D721Med (cell line): ENCODE measurements around the gene OR2AE1.

Experiments used
- DNase-seq: peaks from one replicate; pipeline ENCODE4 v3.0.0; 2011; ENCODE audit warnings: low spot score; ENCODE audit not compliant: insufficient read length
- FAIRE-seq: peaks from 2 replicates; lab custom pipeline; 2011; peaks lifted over from hg19 to GRCh38; lab: Jason Lieb, UNC
- TF ChIP-seq, protein P1 (sequence below): IDR thresholded peaks from 2 replicates; pipeline ENCODE4 v1.5.1; 2012; ENCODE audit warnings: mild to moderate bottlenecking, control low read depth; ENCODE audit not compliant: insufficient read depth; ENCODE audit errors: missing control alignments

OR2AE1 gene

DNA sequence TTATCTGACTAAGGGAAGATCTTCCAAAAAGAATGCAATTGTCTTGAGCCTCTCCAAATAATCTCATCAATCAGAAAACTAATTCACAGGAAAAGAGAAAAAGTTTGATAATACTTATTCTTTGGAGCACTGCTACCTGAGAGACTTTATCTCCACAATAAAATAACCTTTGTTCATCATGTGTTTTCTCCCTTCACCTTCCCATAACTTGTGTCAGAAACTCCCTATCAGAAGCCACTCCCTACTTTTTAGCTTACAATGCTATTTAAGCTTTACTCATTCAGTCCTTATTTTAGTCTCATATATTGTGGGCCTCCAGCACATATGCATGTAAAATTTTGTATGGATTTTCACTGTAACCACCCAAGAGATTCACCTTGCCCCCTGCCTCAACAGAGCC is 48.0 kb downstream of the OR2AE1 start:
- TF ChIP-seq, protein P1, sequence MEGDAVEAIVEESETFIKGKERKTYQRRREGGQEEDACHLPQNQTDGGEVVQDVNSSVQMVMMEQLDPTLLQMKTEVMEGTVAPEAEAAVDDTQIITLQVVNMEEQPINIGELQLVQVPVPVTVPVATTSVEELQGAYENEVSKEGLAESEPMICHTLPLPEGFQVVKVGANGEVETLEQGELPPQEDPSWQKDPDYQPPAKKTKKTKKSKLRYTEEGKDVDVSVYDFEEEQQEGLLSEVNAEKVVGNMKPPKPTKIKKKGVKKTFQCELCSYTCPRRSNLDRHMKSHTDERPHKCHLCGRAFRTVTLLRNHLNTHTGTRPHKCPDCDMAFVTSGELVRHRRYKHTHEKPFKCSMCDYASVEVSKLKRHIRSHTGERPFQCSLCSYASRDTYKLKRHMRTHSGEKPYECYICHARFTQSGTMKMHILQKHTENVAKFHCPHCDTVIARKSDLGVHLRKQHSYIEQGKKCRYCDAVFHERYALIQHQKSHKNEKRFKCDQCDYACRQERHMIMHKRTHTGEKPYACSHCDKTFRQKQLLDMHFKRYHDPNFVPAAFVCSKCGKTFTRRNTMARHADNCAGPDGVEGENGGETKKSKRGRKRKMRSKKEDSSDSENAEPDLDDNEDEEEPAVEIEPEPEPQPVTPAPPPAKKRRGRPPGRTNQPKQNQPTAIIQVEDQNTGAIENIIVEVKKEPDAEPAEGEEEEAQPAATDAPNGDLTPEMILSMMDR, result no peak
- no peak for FAIRE-seq

DNA sequence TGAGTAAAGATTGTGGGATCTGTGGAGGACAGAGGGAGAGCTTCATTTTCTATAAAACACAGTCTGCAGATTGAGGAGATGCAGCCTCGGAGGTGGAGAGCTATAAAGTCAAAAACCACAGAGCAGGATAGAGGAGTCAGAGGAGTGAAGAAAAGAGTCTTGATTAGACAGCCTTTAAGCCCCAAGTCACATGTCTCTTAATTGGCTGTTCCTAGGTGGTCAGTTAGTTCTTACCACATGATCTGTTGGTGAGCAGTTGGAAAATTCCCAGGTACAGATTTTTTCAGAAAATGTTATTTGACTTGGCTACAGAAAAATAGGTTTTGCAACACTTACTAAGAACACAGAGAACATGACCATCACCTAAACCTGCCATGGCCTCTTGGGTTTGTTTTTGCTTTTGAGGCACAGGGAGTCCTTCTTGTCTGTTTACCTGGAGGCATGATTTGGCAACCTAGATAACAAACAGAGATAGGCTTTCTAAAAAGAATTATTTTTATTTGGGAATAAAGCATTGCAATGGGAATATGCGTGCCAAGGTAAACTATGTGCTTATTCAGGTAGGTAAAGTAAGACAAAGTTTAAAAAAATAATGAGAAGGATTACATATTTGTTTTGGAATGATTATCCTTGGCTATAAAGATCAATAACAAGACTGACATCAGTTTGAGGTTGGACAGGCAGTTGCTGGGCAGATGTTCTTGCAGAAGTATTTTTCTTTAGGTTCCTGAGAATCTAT is 49.6 kb downstream of the OR2AE1 start:
- DNase-seq, result no peak
- TF ChIP-seq, protein P1, result no peak
- no peak for FAIRE-seq

More for the DNA sequence above, 48.0 kb downstream of the OR2AE1 start:
- no peak for DNase-seq
